Left renal cortex interstitium (tissue), 4 donors: ENCODE results near the gene ADM5. TPM values are rescaled to one million over a fixed set of nuclear protein-coding genes. Genes with fewer than 3 reads are reported as not detected.

ENCODE experiments used
- DNase-seq, 4 donors: peaks; one replicate each; pipeline ENCODE4 v3.0.0-alpha.2; 2013; ENCODE audit warnings: low read depth in 4 of 4, low spot score in 2 of 4, missing footprints in 1 of 4
- polyA plus RNA-seq, 4 donors: library from polyadenylated mRNA; unstranded; fragments of 120-200 nt; gene quantifications; one replicate each; pipeline ENCODE4 v1.2.1, GENCODE V29; 2013; ENCODE audit not compliant: insufficient read length in 4 of 4

Gene ADM5
- polyA plus RNA-seq, 4 donors, result 0.49 to 2.1 (median 1.5) TPM

GRCh38 chr19:49658139-49658517 is 31.3 kb upstream of the ADM5 start:
- no peak for DNase-seq

DNA sequence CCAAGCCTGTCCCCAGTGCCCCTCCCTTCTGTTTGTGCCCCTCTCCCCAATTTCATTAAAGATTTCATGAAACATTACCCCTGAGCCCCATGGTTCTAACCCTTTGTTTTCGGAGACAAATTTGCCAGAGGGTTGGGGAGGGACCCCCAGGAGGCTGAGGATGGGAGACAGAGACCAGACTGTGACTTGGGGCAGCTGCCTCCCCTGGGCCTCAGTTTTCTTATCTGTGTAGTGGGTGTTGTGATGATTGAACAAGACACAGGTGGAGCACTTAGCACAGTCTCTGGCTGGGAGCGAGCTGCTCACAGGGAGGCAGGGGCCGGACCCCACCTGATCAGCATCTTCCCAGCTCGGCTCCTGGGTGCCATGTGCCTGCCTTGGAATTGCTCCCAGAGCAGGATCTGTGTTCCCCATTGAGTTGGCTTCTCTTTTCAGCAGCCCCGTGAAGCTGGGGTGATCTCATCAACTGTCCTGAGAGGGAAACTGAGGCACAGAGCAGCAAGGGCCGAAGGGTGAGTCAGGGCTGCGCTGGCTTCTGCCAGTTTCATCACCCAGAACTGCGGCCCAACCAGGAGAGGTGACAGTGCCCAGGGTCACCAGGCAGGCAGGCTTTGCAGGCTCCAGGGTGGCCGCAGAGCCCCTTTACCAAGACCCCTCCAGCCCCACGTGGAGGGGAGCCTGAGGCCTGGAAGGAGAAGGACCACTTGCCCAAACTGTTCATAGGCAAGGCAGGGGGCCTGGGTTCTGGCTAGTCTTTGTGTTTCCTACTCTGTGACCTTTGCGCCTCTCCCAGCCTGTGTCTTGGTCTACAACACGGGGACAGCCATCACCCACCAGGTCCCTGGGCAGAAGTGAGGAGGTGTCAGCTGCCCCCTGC is 30.6 kb upstream of the ADM5 start:
- no peak for DNase-seq

GRCh38 chr19:49660338-49660961 is 28.9 kb upstream of the ADM5 start:
- no peak for DNase-seq

DNA sequence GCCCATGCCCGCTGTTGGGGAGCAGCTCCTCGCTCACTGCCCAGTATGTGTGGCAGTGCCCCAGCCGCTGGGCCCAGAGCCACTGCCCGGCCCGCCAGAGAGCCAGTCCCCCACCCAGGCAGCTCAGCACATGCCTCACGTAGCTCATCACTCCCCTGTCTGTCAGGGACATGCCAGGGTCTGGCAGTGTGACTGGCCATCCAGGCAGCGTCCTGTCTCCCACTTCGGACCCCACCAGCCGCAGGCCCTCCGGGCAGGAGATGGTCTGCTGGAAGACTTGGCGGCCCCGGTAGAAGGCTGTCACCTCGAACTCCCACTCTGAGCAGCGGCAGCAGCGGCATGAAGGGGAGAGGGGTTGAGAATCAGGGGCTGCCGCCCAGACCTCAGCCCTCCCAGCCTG is 27.4 kb upstream of the ADM5 start:
- no peak for DNase-seq

DNA sequence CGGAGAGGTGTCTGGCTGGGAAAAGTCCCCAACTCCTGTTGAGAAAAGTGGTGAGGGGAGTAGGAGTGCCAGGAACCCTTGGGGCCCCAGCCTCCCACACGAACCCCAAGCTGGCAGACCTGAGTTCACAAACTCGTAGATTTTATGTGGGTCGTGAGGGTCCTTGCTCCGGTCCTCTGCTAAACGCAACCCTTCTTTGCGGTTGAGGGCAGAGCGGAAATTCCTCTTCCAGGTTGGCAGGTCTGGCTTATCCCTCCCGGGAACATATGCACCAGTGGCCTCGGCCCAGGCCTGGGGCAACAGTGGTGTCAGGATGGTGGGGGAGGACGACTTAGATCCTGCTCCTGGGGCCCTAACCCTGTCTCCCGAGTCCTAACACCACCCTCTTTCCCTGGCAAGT is 26.2 kb upstream of the ADM5 start:
- no peak for DNase-seq

GRCh38 chr19:49664171-49665035 is 25.0 kb upstream of the ADM5 start:
- DNase-seq, result peak in 1 of 4 donors; percentile 64

GRCh38 chr19:49665036-49665350 is 24.4 kb upstream of the ADM5 start:
- DNase-seq, result no peak

DNA sequence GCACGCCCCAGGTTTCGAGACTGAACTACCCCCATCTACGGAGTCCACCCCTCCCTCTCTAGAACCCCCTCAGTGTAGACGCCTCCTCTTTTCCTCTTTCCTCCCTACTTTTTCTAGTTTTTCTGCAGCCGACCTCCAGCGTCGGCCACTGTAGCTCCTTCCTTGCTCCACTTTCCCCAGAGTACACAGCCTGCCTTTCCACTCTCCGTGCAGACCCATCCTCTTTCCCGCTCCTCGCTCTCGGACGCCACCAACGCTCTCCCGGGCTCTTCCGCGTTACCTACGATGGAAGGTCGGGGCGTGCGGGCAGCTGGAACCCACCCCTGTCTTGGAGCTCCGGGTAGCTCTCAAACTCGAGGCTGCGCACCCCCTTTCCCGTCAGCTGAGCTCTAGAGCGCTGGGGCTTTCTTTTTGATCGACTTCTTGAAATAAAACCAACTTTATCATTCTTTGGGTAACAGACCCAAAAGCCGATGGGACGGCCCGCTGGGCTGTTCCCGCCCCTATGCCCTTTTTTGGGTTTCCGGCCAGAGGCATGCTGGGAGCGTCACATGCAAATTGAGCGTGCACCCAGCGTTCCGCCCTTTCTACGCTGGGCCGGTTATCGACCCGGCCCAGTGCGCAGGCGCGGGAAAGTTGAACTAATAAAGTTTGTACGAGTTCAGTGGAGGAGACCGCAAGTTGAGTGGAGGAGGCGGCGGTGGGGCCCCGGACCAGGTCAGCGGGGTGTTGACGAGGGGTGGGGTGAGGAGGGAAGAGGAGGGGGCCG is 23.9 kb upstream of the ADM5 start, which contains the start of the genes BCL2L12 and IRF3:
BCL2L12 (plus strand) TSS at position 583 of the 769 bp plus-strand sequence. CDS start 760 bp downstream, outside the sequence.
IRF3 (minus strand) TSS at position 507 of the 769 bp plus-strand sequence. CDS start 1,019 bp downstream, outside the sequence.
- DNase-seq, result peak; percentile 87 to 97 (median 92)

GRCh38 chr19:49666120-49666444 is 23.3 kb upstream of the ADM5 start:
- no peak for DNase-seq

- DNase-seq, result no peak
Observed at GRCh38 chr19:49667473-49667872, 21.9 kb upstream of the ADM5 start.

- DNase-seq, result no peak
Observed at GRCh38 chr19:49669516-49669915, 19.9 kb upstream of the ADM5 start.

GRCh38 chr19:49672131-49672919 is 17.1 kb upstream of the ADM5 start:
- DNase-seq, result no peak

DNA sequence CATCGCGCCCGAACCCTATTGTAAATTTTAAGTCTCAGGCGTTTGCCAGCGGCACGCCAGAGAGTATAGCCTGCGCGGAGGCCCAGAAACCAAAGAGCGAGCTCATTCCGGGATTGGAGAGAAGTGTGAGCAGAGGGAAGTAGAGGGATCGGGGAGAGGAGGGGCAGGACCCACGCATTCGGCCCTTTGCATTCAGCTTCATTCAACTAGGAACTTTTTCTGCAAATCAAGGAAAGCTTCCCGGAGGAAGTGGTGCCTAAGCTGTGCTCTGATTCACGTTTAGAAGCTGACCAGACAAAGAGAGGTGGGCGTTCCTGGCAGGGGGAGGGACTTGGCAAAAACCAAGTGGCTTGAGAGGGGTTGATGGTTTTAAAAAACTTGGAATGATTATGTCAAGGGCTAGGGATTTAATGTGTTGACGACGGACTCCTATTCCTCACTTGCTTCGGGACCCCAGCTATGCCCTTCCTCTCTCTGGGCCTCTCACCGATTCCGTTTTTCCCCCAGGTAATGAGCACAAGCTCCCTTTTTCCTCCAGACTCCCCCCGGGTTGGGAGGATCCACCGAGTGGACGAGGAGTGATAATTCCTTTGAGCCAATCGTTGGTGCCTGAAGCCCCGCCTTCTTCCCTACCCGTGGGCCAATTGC is 13.1 kb upstream of the ADM5 start:
- DNase-seq, result peak in 1 of 4 donors; percentile 98

DNA sequence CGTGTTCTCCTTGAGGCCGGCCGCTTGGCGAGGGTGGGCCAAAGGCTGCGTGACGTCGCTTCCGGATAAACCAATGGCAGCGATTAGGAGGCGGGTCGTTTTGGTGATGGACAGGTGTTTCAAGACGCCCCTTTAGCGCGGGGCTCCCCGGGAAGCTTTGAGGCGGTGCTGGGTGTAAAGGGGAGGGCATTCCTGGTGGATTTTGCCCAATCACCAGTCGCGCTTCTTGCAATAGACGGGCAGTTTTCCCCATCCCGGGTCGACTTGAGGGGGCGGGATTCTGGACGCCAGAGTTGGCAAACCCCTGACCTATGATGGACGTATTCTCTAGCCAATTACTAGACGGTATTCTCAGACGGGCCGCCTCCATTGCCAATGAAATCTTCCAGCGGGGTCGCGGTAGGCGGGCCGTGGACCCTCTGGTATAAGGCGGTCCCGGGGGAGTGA is 12.6 kb upstream of the ADM5 start:
- DNase-seq, result peak; percentile 100

DNA sequence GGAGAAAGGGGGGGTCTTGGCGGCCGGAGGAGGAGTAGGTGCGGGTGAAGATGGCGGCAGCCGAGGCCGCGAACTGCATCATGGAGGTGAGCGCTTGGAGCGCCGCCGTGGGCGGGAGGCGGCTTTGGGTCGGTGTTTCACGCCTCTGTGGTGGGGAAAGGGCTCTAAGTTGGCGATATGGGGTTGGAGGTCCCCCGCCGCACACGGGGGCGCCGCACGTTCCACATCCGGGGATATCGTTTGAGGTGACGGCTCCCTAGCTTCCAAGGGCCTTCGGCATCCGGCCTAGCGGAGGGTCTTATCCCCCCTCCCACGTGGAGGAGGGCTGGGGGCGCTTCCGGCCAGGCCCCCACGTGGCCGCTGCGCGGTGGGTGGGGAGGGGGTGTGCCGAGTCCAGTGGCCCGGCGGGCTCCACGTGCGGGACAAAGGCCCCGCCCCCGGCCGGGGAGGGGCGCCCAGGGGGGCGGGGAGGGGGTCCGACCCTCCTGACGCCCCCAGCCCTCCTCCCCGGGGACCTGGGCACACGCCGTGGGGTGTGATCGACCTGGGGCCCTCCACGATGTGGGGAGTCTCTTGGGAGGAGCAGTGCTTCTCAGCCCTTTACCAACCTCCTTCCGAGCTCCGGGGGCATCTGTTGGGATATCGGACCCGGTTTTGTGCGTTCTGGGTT is 12.0 kb upstream of the ADM5 start, which contains the start of gene PRMT1:
PRMT1 (plus strand) TSS at position 41 of the 670 bp plus-strand sequence; CDS start at position 51, 10 bp downstream.
- no peak for DNase-seq

GRCh38 chr19:49677901-49678674 is 11.3 kb upstream of the ADM5 start:
- DNase-seq, result peak; percentile 66 to 88 (median 78)

- DNase-seq, result no peak
Observed at GRCh38 chr19:49678985-49679770, 10.2 kb upstream of the ADM5 start.
